ENCODE results near the gene STUB1. TPM values are rescaled to one million over a fixed set of nuclear protein-coding genes. Genes with fewer than 3 reads are reported as not detected.
A peak's percentile ranks its signal among the peaks of the same experiment; 100 is the strongest.

Gene STUB1
- total RNA-seq, 1 donor from 2014 or later, result 99.3 TPM

DNA sequence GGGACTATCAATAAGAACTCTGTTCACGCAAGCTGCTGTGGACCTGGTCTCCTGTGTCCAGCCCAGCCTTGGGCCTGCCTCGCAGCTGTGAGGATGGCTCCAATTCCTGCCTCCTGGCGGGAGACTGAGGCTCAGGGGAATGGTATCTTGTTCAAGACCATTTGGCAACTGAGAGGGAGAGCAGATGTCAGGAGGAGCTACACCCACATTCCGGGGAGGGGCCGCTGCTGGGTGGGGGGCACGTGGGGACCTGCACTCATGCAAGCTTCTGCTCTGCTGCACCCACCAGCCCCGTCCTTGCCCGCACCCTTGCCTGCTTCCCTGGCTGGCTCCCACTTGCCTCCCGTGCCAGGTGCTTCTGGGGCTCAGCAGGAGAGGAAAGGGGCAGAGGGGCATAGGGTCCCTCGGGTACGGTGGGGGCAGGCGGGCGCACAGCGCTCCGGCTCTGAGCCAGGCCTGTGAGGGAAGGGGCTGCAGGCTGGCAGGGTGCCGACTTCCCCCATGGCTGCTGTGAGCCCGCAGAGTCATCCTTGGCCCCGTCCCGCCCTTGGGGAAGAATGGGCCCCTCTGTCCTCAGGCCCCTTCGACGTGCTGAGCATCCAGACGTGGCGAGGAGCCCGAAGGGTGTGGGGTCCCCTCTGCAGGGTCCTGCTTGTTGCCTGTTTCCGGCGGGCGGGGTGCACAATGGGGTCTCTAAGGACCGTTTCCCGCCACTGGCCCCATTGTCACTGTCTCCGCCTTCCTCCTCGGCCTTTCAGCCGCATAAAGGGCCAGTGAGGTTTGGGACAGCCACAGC, 37.4 kb downstream of the STUB1 start:
- Mint-ChIP-seq H3K4me3 (peak overlapping the region; percentile 80), H3K9me3 (no peaks in the 10 kb centered on the region), H3K27me3 (ENCODE audit: low read depth) (peaks cover 16% of the 10 kb centered on the region), H3K27ac (ENCODE audit: unreplicated experiment) (peak overlapping the region; percentile 86), H3K4me1 (peaks cover 30% of the 10 kb centered on the region), H3K36me3 (ENCODE audit: low read depth) (no peaks in the 10 kb centered on the region)
- no peak for DNase-seq (ENCODE audit: low read depth, low spot score)
- TF ChIP-seq, protein P1, sequence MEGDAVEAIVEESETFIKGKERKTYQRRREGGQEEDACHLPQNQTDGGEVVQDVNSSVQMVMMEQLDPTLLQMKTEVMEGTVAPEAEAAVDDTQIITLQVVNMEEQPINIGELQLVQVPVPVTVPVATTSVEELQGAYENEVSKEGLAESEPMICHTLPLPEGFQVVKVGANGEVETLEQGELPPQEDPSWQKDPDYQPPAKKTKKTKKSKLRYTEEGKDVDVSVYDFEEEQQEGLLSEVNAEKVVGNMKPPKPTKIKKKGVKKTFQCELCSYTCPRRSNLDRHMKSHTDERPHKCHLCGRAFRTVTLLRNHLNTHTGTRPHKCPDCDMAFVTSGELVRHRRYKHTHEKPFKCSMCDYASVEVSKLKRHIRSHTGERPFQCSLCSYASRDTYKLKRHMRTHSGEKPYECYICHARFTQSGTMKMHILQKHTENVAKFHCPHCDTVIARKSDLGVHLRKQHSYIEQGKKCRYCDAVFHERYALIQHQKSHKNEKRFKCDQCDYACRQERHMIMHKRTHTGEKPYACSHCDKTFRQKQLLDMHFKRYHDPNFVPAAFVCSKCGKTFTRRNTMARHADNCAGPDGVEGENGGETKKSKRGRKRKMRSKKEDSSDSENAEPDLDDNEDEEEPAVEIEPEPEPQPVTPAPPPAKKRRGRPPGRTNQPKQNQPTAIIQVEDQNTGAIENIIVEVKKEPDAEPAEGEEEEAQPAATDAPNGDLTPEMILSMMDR (conservative IDR thresholded peaks at IDR 0.05), result no peak

GRCh38 chr16:718389-718788, 38.2 kb downstream of the STUB1 start:
- Mint-ChIP-seq H3K4me3 (peak overlapping the region; percentile 94), H3K36me3 (ENCODE audit: low read depth) (no peaks in the 10 kb centered on the region)

GRCh38 chr16:718922-719321, 38.7 kb downstream of the STUB1 start:
- Mint-ChIP-seq H3K9me3 (no peaks in the 10 kb centered on the region), H3K27ac (ENCODE audit: unreplicated experiment) (peak overlapping the region; percentile 19), H3K4me1 (peaks cover 27% of the 10 kb centered on the region), H3K4me3 (peak overlapping the region; percentile 94), H3K36me3 (ENCODE audit: low read depth) (no peaks in the 10 kb centered on the region), H3K27me3 (ENCODE audit: low read depth) (peaks cover 12% of the 10 kb centered on the region)
- no peak for DNase-seq (ENCODE audit: low read depth, low spot score)
- TF ChIP-seq, protein P1 (conservative IDR thresholded peaks at IDR 0.05), result no peak

More at GRCh38 chr16:718389-718788, 38.2 kb downstream of the STUB1 start:
- peak overlapping the region; percentile 78 for H3K27ac Mint-ChIP-seq (ENCODE audit: unreplicated experiment)
- no peak for DNase-seq (ENCODE audit: low read depth, low spot score)
- H3K27me3 Mint-ChIP-seq (ENCODE audit: low read depth), result peaks cover 12% of the 10 kb centered on the region
- H3K4me1 Mint-ChIP-seq, result peaks cover 27% of the 10 kb centered on the region
- TF ChIP-seq, protein P1 (conservative IDR thresholded peaks at IDR 0.05), result no peak
- H3K9me3 Mint-ChIP-seq, result no peaks in the 10 kb centered on the region

DNA sequence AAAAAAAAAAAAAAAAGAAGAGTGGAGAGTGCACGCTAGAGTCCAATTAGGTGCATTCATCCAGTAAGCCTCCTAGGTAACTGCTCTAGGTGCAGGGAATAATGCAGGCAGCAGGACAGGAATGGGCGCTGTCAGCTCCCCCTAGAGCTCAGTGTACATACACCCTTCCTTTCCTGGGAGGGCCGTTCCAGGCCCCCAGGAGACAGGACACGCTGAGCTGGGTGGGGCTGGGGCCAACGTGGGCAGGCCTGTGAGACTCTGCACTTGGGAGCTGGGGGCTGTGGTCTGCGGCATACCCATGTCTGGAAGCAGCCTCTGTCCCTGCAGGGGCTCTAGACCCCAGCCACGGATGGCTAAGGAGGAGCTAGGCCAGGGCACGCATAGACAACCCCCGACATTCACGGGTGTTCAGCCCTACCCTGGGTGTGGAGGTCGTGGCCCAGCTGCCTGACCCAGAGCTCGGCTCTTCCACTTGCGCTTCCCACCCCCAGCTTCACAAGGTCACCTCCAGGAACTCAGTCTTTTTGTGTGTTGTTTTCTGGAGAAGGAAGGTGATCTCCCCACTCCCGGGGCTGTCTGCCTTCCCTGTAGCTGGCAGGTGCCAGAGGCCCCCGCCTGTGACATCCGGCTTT, 39.7 kb downstream of the STUB1 start:
- no peaks in the 10 kb centered on the region for H3K36me3 Mint-ChIP-seq (ENCODE audit: low read depth)
- no peak for DNase-seq (ENCODE audit: low read depth, low spot score)
- H3K27ac Mint-ChIP-seq (ENCODE audit: unreplicated experiment), result peak overlapping the region; percentile 92
- H3K27me3 Mint-ChIP-seq (ENCODE audit: low read depth), result peaks cover 12% of the 10 kb centered on the region
- H3K9me3 Mint-ChIP-seq, result no peaks in the 10 kb centered on the region
- TF ChIP-seq, protein P1 (conservative IDR thresholded peaks at IDR 0.05), result peak; percentile 30
- peak overlapping the region; percentile 94 for H3K4me3 Mint-ChIP-seq
- H3K4me1 Mint-ChIP-seq, result peaks cover 27% of the 10 kb centered on the region

DNA sequence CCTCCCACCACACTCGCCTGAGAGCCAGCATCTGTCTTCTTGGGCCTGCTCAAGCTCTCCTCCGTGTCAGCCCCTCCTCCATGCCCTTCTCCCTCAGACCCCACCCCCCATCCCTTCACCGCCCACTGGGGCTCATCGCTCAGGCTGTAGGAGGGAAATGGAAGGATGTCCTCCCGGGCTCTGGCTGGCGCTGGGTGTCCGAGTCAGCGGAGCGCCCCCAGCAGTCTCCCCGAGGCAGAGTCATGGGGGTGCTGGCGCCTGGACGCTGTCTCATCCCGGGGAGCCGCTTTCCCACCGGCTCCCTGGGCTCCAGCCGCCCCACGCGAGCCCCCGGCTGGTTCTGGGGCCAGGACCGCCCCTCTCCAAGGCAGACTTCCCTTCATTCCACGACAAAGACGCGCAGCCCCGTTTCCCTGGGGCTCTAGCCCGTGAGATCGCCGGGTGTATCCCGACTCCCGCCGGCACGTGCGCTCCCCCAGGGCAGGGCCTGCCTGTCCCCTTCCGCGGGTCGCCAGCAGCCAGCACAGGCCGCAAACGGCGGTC, 40.3 kb downstream of the STUB1 start:
- Mint-ChIP-seq H3K9me3 (no peaks in the 10 kb centered on the region), H3K27ac (ENCODE audit: unreplicated experiment) (peak overlapping the region; percentile 92), H3K27me3 (ENCODE audit: low read depth) (peaks cover 14% of the 10 kb centered on the region), H3K4me1 (peaks cover 27% of the 10 kb centered on the region), H3K4me3 (peak overlapping the region; percentile 94), H3K36me3 (ENCODE audit: low read depth) (no peaks in the 10 kb centered on the region)
- DNase-seq (ENCODE audit: low read depth, low spot score), result peak; percentile 53
- TF ChIP-seq, protein P1 (conservative IDR thresholded peaks at IDR 0.05), result no peak

Measured in neural crest cell (in vitro differentiated cells).